Endometrial microvascular endothelial cells (primary cell): ENCODE measurements around the gene GDF2. TPM values are rescaled to one million over a fixed set of nuclear protein-coding genes. Genes with fewer than 3 reads are reported as not detected.

Experiments
- in situ Hi-C: cut with HindIII; loops from 2 replicates; pipeline ENCODE4 v1.10.0; 2017; ENCODE audit warnings: low sequenced_read_pairs, low pct_unique_long_range_greater_than_20kb; ENCODE audit errors: inconsistent ontology term
- total RNA-seq: library from RNA; depleted of rRNA; stranded (reverse); fragments of >200 nt; gene quantifications from one replicate; pipeline ENCODE4 v1.2.3, GENCODE V29; 2015; ENCODE audit errors: inconsistent ontology term

Gene GDF2
- total RNA-seq, result not detected

GRCh38 chr10:47322300-47323061 is at the start of gene GDF2:
Gene GDF2 (plus strand): TSS chr10:47322454. CDS start chr10:47322669, 215 bp downstream.
- in situ Hi-C loops, result no loop called here

- in situ Hi-C loops, result no loop called here
Measured at GRCh38 chr10:47276071-47276470, 46.2 kb upstream of the GDF2 start.

- in situ Hi-C loops, result no loop called here
Measured at GRCh38 chr10:47276576-47277351, 45.5 kb upstream of the GDF2 start.

GRCh38 chr10:47277352-47278151 is 44.7 kb upstream of the GDF2 start:
- in situ Hi-C loops, result no loop called here

GRCh38 chr10:47278152-47278473 is 44.1 kb upstream of the GDF2 start:
- in situ Hi-C loops, result no loop called here

GRCh38 chr10:47278720-47279119 is 43.5 kb upstream of the GDF2 start:
- in situ Hi-C loops, result no loop called here

- in situ Hi-C loops, result no loop called here
Measured at GRCh38 chr10:47279276-47279675, 43.0 kb upstream of the GDF2 start.

- in situ Hi-C loops, result no loop called here
Measured at GRCh38 chr10:47282005-47282656, 40.1 kb upstream of the GDF2 start.

GRCh38 chr10:47282657-47283018 is 39.6 kb upstream of the GDF2 start:
- in situ Hi-C loops, result no loop called here

GRCh38 chr10:47283101-47283630 is 39.1 kb upstream of the GDF2 start:
- in situ Hi-C loops, result no loop called here

- in situ Hi-C loops, result no loop called here
Measured at GRCh38 chr10:47283848-47284247, 38.4 kb upstream of the GDF2 start.

- in situ Hi-C loops, result no loop called here
Measured at GRCh38 chr10:47285381-47286115, 36.7 kb upstream of the GDF2 start.

GRCh38 chr10:47286116-47286505 is 36.1 kb upstream of the GDF2 start:
- in situ Hi-C loops, result no loop called here

GRCh38 chr10:47286591-47287315 is 35.5 kb upstream of the GDF2 start:
- in situ Hi-C loops, result no loop called here

GRCh38 chr10:47287365-47287802 is 34.9 kb upstream of the GDF2 start:
- in situ Hi-C loops, result no loop called here

- in situ Hi-C loops, result no loop called here
Measured at GRCh38 chr10:47287805-47288204, 34.4 kb upstream of the GDF2 start.

- in situ Hi-C loops, result no loop called here
Measured at GRCh38 chr10:47288236-47288635, 34.0 kb upstream of the GDF2 start.
